Mammary epithelial cell (primary cell): Measurements from ENCODE around the gene ERI3.

ENCODE experiments used
- EZH2 ChIP-seq: IDR thresholded peaks from 2 replicates; pipeline ENCODE4 v1.6.1; 2012; ENCODE audit warnings: low read length, inconsistent platforms, borderline replicate concordance
- TF ChIP-seq, protein P1 (sequence below), 2 donors: IDR thresholded peaks in 1 of 2; conservative IDR thresholded peaks in 1 of 2; 2 replicates each; pipeline ENCODE4 v1.5.1; 2011 to 2012; ENCODE audit warnings: inconsistent platforms in 2 of 2, low read length in 2 of 2, mild to moderate bottlenecking in 2 of 2, control low read depth in 1 of 2, low read depth in 1 of 2; ENCODE audit not compliant: insufficient read depth in 1 of 2; ENCODE audit errors: extremely low read depth in 1 of 2

DNA sequence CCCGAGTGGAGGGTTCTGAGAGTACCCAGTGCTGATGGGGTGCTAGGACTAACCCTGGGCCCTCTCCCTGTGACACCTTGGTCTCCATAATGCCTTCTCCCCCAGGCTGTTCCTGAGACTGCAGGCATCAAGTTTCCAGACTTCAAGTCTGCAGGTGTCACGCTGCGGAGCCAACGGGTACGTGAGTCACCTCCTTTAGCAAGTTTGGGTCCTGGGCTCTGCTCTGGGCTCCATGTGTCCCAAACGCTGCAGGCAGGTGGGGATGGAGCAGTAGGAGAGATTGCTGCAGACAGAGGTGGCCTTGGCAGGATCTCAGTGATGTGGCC lies 135.8 kb downstream of the ERI3 start:
- TF ChIP-seq, protein P1, sequence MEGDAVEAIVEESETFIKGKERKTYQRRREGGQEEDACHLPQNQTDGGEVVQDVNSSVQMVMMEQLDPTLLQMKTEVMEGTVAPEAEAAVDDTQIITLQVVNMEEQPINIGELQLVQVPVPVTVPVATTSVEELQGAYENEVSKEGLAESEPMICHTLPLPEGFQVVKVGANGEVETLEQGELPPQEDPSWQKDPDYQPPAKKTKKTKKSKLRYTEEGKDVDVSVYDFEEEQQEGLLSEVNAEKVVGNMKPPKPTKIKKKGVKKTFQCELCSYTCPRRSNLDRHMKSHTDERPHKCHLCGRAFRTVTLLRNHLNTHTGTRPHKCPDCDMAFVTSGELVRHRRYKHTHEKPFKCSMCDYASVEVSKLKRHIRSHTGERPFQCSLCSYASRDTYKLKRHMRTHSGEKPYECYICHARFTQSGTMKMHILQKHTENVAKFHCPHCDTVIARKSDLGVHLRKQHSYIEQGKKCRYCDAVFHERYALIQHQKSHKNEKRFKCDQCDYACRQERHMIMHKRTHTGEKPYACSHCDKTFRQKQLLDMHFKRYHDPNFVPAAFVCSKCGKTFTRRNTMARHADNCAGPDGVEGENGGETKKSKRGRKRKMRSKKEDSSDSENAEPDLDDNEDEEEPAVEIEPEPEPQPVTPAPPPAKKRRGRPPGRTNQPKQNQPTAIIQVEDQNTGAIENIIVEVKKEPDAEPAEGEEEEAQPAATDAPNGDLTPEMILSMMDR (conservative IDR thresholded peaks at IDR 0.05 in 1 of 2, IDR thresholded peaks at IDR 0.05 in 1 of 2; ENCODE audit: extremely low read depth in 1 of 2, insufficient read depth in 1 of 2, low read depth in 1 of 2, low read length in 2 of 2), result no peak
- no peak for TF ChIP-seq EZH2
